ENCODE measurements around the gene SYNDIG1. TPM values are rescaled to one million over a fixed set of nuclear protein-coding genes. Genes with fewer than 3 reads are reported as not detected.

Gene SYNDIG1
- polyA plus RNA-seq, 1 of the 3 experiments (the other 2 are of a cell fraction): not detected

DNA sequence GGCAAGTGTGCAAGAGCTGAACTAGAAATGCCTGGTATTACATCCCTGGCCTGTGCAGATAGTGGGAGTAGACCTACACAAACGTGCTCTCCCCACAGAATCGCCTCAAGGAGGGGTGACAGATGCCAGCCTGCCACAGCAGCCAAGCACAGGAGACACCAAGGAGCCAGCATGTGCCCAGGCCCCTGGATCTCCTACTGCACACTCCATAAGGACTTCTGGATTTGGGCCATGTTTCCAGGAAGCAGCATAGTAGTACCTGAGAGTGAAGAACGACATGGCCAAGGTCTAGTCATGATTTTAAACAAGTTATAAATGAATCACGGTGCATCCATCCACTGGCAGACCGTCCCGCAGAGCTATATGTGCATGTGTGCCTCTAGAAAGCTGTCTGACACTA lies 232.2 kb downstream of the SYNDIG1 start:
- TF ChIP-seq, protein P1, sequence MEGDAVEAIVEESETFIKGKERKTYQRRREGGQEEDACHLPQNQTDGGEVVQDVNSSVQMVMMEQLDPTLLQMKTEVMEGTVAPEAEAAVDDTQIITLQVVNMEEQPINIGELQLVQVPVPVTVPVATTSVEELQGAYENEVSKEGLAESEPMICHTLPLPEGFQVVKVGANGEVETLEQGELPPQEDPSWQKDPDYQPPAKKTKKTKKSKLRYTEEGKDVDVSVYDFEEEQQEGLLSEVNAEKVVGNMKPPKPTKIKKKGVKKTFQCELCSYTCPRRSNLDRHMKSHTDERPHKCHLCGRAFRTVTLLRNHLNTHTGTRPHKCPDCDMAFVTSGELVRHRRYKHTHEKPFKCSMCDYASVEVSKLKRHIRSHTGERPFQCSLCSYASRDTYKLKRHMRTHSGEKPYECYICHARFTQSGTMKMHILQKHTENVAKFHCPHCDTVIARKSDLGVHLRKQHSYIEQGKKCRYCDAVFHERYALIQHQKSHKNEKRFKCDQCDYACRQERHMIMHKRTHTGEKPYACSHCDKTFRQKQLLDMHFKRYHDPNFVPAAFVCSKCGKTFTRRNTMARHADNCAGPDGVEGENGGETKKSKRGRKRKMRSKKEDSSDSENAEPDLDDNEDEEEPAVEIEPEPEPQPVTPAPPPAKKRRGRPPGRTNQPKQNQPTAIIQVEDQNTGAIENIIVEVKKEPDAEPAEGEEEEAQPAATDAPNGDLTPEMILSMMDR (IDR thresholded peaks at IDR 0.05): no peak
- TF ChIP-seq FOXM1 (IDR thresholded peaks at IDR 0.05; ENCODE audit: low read depth) (no peak), FOSL2 (IDR thresholded peaks at IDR 0.05; ENCODE audit: borderline replicate concordance, low read depth) (no peak), MXI1 (IDR thresholded peaks at IDR 0.05; ENCODE audit: low read depth, low read length) (no peak), GABPA (IDR thresholded peaks at IDR 0.05; ENCODE audit: low read depth) (no peak)
- TF ChIP-seq, protein P2, sequence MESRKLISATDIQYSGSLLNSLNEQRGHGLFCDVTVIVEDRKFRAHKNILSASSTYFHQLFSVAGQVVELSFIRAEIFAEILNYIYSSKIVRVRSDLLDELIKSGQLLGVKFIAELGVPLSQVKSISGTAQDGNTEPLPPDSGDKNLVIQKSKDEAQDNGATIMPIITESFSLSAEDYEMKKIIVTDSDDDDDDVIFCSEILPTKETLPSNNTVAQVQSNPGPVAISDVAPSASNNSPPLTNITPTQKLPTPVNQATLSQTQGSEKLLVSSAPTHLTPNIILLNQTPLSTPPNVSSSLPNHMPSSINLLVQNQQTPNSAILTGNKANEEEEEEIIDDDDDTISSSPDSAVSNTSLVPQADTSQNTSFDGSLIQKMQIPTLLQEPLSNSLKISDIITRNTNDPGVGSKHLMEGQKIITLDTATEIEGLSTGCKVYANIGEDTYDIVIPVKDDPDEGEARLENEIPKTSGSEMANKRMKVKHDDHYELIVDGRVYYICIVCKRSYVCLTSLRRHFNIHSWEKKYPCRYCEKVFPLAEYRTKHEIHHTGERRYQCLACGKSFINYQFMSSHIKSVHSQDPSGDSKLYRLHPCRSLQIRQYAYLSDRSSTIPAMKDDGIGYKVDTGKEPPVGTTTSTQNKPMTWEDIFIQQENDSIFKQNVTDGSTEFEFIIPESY (IDR thresholded peaks at IDR 0.05; ENCODE audit: borderline replicate concordance, low read depth): no peak
- no peaks in the 10 kb centered on the region; the same call in 1 of the 2 replicates for H3K27me3 ChIP-seq (ENCODE audit: insufficient read depth)
- H3K36me3 ChIP-seq (replicated peaks in 1 of 2; ENCODE audit: control insufficient read depth in 1 of 2, insufficient read depth in 2 of 2, low read length in 1 of 2): no peaks in the 10 kb centered on the region
- H3K4me3 ChIP-seq (ENCODE audit: low read depth in 2 of 2, low read length in 1 of 2): no peak overlapping the region
- ChIA-PET POLR2A (no interaction called here), CTCF (no interaction called here)
- H2AFZ ChIP-seq (ENCODE audit: low read depth): no peak overlapping the region
- H4K20me1 ChIP-seq (ENCODE audit: insufficient read depth): no peaks in the 10 kb centered on the region
- no peak overlapping the region for H3K4me2 ChIP-seq
- H3K9me2 ChIP-seq: no peaks in the 10 kb centered on the region
- 39% methylated on average over 6 of the region's 6 CpGs for WGBS (ENCODE audit: low lambda C conversion rate)
- no peak overlapping the region for H3K27ac ChIP-seq (ENCODE audit: low read depth in 2 of 2, low read length in 1 of 2)
- no peaks in the 10 kb centered on the region for H3K79me2 ChIP-seq (ENCODE audit: insufficient read depth)
- no peak for DNase-seq
- H3F3A ChIP-seq (replicated peaks; ENCODE audit: insufficient read depth): no peaks in the 10 kb centered on the region
- no peaks in the 10 kb centered on the region; a peak in 1 of 4 replicates for H3K4me1 ChIP-seq (ENCODE audit: control insufficient read depth in 1 of 2, insufficient read depth in 2 of 2, low read depth in 1 of 2, low read length in 1 of 2)
- no peak overlapping the region for H3K9ac ChIP-seq
- H3K9me3 ChIP-seq: no peaks in the 10 kb centered on the region

DNA sequence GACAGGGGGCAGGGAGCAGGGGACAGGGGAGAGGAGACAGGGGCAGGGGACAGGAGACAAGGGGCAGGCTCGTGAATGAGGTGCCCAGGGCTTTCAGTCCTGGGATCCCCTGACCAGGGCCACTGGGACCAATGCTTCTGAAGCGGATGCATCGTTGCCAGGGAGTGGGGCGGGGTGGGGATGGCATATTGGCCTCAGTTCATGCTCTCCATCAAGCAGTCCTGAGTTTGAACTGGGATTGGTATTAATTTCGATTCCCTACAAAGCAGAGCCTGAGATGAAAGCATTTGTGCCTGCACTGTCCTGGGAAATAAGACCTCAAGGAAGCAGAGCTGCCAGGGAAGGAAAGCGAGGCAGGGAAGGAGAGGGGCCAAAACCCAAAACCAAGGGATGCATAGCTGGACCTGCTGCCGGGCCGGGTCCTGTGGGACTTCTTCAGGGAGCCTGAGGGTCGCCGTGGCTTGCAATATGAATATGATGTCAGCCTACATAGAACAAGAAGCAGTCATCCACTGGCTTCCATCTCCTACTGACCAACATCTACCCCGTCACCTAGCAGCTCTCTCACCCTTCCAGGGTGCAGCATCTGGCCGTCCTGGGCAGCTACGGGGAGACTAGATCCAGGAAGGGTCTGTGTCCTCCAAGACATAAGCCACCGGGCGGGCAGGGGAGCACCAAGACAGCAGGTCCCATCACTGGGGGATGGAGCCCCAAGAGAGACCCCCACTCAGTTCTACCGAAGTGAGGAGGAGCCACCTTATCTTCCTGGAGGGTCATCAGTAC lies 233.3 kb downstream of the SYNDIG1 start:
- ChIA-PET POLR2A (no interaction called here), CTCF (no interaction called here)
- 41% methylated on average over 12 of the region's 16 CpGs for WGBS (ENCODE audit: low lambda C conversion rate)

More for the DNA sequence above, 233.3 kb downstream of the SYNDIG1 start:
- Histone ChIP-seq H3K79me2 (ENCODE audit: insufficient read depth) (no peaks in the 10 kb centered on the region), H4K20me1 (ENCODE audit: insufficient read depth) (no peaks in the 10 kb centered on the region), H3F3A (replicated peaks; ENCODE audit: insufficient read depth) (no peaks in the 10 kb centered on the region), H3K9ac (no peak overlapping the region), H3K4me2 (no peak overlapping the region), H3K9me3 (no peaks in the 10 kb centered on the region), H3K9me2 (no peaks in the 10 kb centered on the region), H2AFZ (ENCODE audit: low read depth) (no peak overlapping the region), H3K36me3 (replicated peaks in 1 of 2; ENCODE audit: control insufficient read depth in 1 of 2, insufficient read depth in 2 of 2, low read length in 1 of 2) (no peaks in the 10 kb centered on the region), H3K4me1 (ENCODE audit: control insufficient read depth in 1 of 2, insufficient read depth in 2 of 2, low read depth in 1 of 2, low read length in 1 of 2) (no peaks in the 10 kb centered on the region; a peak in 1 of 4 replicates), H3K27ac (ENCODE audit: low read depth in 2 of 2, low read length in 1 of 2) (no peak overlapping the region), H3K27me3 (ENCODE audit: insufficient read depth) (no peaks in the 10 kb centered on the region; the same call in 1 of the 2 replicates), H3K4me3 (ENCODE audit: low read depth in 2 of 2, low read length in 1 of 2) (no peak overlapping the region)
- TF ChIP-seq, protein P2 (IDR thresholded peaks at IDR 0.05; ENCODE audit: borderline replicate concordance, low read depth): no peak
- no peak for TF ChIP-seq CHD2 (IDR thresholded peaks at IDR 0.05; ENCODE audit: low read length, partially characterized antibody)
- no peak for DNase-seq

Data from SK-N-SH (cell line).